HCT116 (cell line): ENCODE results near the gene LRIG3. TPM values are rescaled to one million over a fixed set of nuclear protein-coding genes. Genes with fewer than 3 reads are reported as not detected.

Source experiments
- ATAC-seq: fragments of 200-7000 bp; cut with Tn5 transposase; 2 replicates; pipeline ENCODE4 v1.9.1; 2020; ENCODE audit warnings: mild to moderate bottlenecking, moderate library complexity
- BruUV-seq: library from RNA; stranded (reverse); fragments of 400-500 nt; replicated peaks from 2 replicates; lab custom pipeline; 2021; lab: Mats Ljungman, UMichigan
- CTCF ChIA-PET: fragments of 300-600 bp; sonication (Branson Sonifier 250); formaldehyde crosslinking; loops from one replicate; lab custom pipeline; 2021; ENCODE audit warnings: antibody characterized with exemption; lab: Charles Lee
- POLR2A ChIA-PET: fragments of 300-600, 350-600 bp; sonication (Branson Sonifier 250); formaldehyde crosslinking; loops from one replicate; lab custom pipeline; 2021; ENCODE audit warnings: antibody characterized with exemption; lab: Charles Lee
- RAD21 ChIA-PET, 2 experiments: fragments of 300-600 bp; sonication (Branson Sonifier 250); formaldehyde crosslinking; loops; one replicate each; lab custom pipeline; 2023; ENCODE audit warnings: low total read pairs in 2 of 2; ENCODE audit not compliant: uncharacterized antibody in 2 of 2, unreplicated experiment in 2 of 2, low non-redundant PET in 1 of 2; lab: Charles Lee
- DNase-seq: peaks from one replicate; pipeline ENCODE4 v3.0.0-alpha.2; 2010; ENCODE audit warnings: low read depth, low spot score
- H2AFZ ChIP-seq: fragments of 200-600 bp; shearing (Covaris generic), sonication (generic); 2 replicates; pipeline ENCODE4 v1.6.1; 2017; ENCODE audit warnings: low read depth, mixed run types, mixed read lengths, antibody characterized with exemption, low read length; ENCODE audit not compliant: poor library complexity, severe bottlenecking
- H3K27ac ChIP-seq: 2 replicates; pipeline ENCODE4 v1.5.1; 2012; ENCODE audit warnings: low read depth, low read length
- H3K27me3 ChIP-seq: fragments of 200-600 bp; sonication (generic); 2 replicates; pipeline ENCODE4 v1.6.1; 2016; ENCODE audit warnings: mixed run types, low read length, mixed read lengths; ENCODE audit not compliant: insufficient read depth
- H3K36me3 ChIP-seq, 2 experiments: fragments of 200-500 bp in 1 of 2; fragments of 200-600 bp in 1 of 2; sonication (Bioruptor generic) in 1 of 2; sonication (generic) in 1 of 2; 2 replicates each; pipeline versions ENCODE4 v1.5.1 to v1.6.1; 2014 to 2016; ENCODE audit warnings: low read length in 2 of 2, inconsistent platforms in 1 of 2, mixed read lengths in 1 of 2, mixed run types in 1 of 2; ENCODE audit not compliant: insufficient read depth in 2 of 2, control insufficient read depth in 1 of 2
- H3K4me1 ChIP-seq, 2 experiments: fragments of 200-600 bp in 1 of 2; sonication (generic) in 1 of 2; 2 replicates each; pipeline versions ENCODE4 v1.5.1 to v1.6.1; 2012 to 2017; ENCODE audit warnings: low read length in 2 of 2, inconsistent platforms in 1 of 2, mild to moderate bottlenecking in 1 of 2, mixed read lengths in 1 of 2, mixed run types in 1 of 2, moderate library complexity in 1 of 2; ENCODE audit not compliant: insufficient read depth in 2 of 2, control insufficient read depth in 1 of 2
- H3K4me2 ChIP-seq: fragments of 200-600 bp; sonication (generic); 2 replicates; pipeline ENCODE4 v1.6.1; 2017; ENCODE audit warnings: mixed run types, low read length, mixed read lengths
- H3K4me3 ChIP-seq, 2 experiments: fragments of 200-600 bp in 1 of 2; sonication (generic) in 1 of 2; replicated peaks in 1 of 2; 2 replicates each; pipeline ENCODE4 v1.5.1; 2011 to 2016; ENCODE audit warnings: low read length in 2 of 2, control low read depth in 1 of 2, low read depth in 1 of 2, mild to moderate bottlenecking in 1 of 2, mixed read lengths in 1 of 2, mixed run types in 1 of 2
- H3K79me2 ChIP-seq: fragments of 200-600 bp; sonication (generic); 2 replicates; pipeline ENCODE4 v1.6.1; 2017; ENCODE audit warnings: mild to moderate bottlenecking, mixed run types, low read length, moderate library complexity, mixed read lengths; ENCODE audit not compliant: insufficient read depth
- H3K9ac ChIP-seq: fragments of 200-600 bp; sonication (generic); 2 replicates; pipeline ENCODE4 v1.6.1; 2016; ENCODE audit warnings: low read length, mixed read lengths
- H3K9me2 ChIP-seq: fragments of 200-600 bp; sonication (generic), shearing (Covaris generic); 2 replicates; pipeline ENCODE4 v1.6.1; 2017; ENCODE audit warnings: mixed run types, mild to moderate bottlenecking, moderate library complexity; ENCODE audit not compliant: insufficient read depth
- H3K9me3 ChIP-seq, 2 experiments: fragments of 200-500 bp in 1 of 2; fragments of 200-600 bp in 1 of 2; sonication (Bioruptor generic) in 1 of 2; sonication (generic) in 1 of 2; 2 replicates each; pipeline ENCODE4 v1.6.1; 2014 to 2017; ENCODE audit warnings: low read length in 2 of 2, mixed read lengths in 2 of 2, inconsistent platforms in 1 of 2, low read depth in 1 of 2, mild to moderate bottlenecking in 1 of 2, mixed run types in 1 of 2, moderate library complexity in 1 of 2; ENCODE audit not compliant: control insufficient read depth in 1 of 2, insufficient read depth in 1 of 2
- H4K20me1 ChIP-seq: fragments of 200-600 bp; sonication (generic), shearing (Covaris generic); 2 replicates; pipeline ENCODE4 v1.6.1; 2017; ENCODE audit warnings: mixed run types, mild to moderate bottlenecking, moderate library complexity; ENCODE audit not compliant: insufficient read depth
- CEBPB ChIP-seq: IDR thresholded peaks from 2 replicates; pipeline ENCODE4 v1.6.1; 2012; ENCODE audit warnings: low read depth
- CTCF ChIP-seq, 3 experiments: fragments of 200-600 bp in 1 of 3; sonication (generic) in 1 of 3; IDR thresholded peaks in 2 of 3; conservative IDR thresholded peaks in 1 of 3; 2 replicates each; pipeline ENCODE4 v1.5.1; 2012 to 2017; ENCODE audit warnings: low read depth in 2 of 3, low read length in 2 of 3, antibody characterized with exemption in 1 of 3, borderline replicate concordance in 1 of 3, control low read depth in 1 of 3, mild to moderate bottlenecking in 1 of 3, mixed read lengths in 1 of 3, mixed run types in 1 of 3, moderate library complexity in 1 of 3; ENCODE audit not compliant: insufficient read depth in 1 of 3
- EGR1 ChIP-seq: IDR thresholded peaks from 2 replicates; pipeline ENCODE4 v1.6.1; 2012; ENCODE audit warnings: low read depth
- ELF1 ChIP-seq: IDR thresholded peaks from 2 replicates; pipeline ENCODE4 v1.6.1; 2012; ENCODE audit warnings: low read depth, borderline replicate concordance
- EZH2 ChIP-seq: fragments of 200-600 bp; sonication (generic); IDR thresholded peaks from 2 replicates; pipeline ENCODE4 v1.6.1; 2017; ENCODE audit warnings: antibody characterized with exemption, mixed run types
- EZH2phosphoT487 ChIP-seq: fragments of 200-600 bp; IDR thresholded peaks from 2 replicates; pipeline ENCODE4 v1.6.1; 2018; ENCODE audit warnings: antibody characterized with exemption, borderline replicate concordance
- FOSL1 ChIP-seq: IDR thresholded peaks from 2 replicates; pipeline ENCODE4 v1.6.1; 2012; ENCODE audit warnings: low read depth
- MAX ChIP-seq: IDR thresholded peaks from 2 replicates; pipeline ENCODE4 v1.6.1; 2012
- RAD21 ChIP-seq: IDR thresholded peaks from 2 replicates; pipeline ENCODE4 v1.6.1; 2012; ENCODE audit warnings: low read depth, mild to moderate bottlenecking
- REST ChIP-seq: IDR thresholded peaks from 2 replicates; pipeline ENCODE4 v1.6.1; 2012; ENCODE audit warnings: low read depth
- SIN3A ChIP-seq: IDR thresholded peaks from 2 replicates; pipeline ENCODE4 v1.6.1; 2012; ENCODE audit warnings: low read depth
- SP1 ChIP-seq: IDR thresholded peaks from 2 replicates; pipeline ENCODE4 v1.6.1; 2012; ENCODE audit warnings: low read depth
- SRF ChIP-seq: IDR thresholded peaks from 2 replicates; pipeline ENCODE4 v1.6.1; 2012; ENCODE audit warnings: low read depth
- TCF7L2 ChIP-seq: IDR thresholded peaks from 2 replicates; pipeline ENCODE4 v1.7.0; 2011; ENCODE audit warnings: borderline replicate concordance, inconsistent platforms; ENCODE audit not compliant: insufficient read depth, insufficient read length; ENCODE audit errors: extremely low read depth
- ZBTB33 ChIP-seq: IDR thresholded peaks from 2 replicates; pipeline ENCODE4 v1.6.1; 2011; ENCODE audit warnings: mild to moderate bottlenecking, low read length, moderate library complexity; ENCODE audit not compliant: insufficient replicate concordance; ENCODE audit errors: extremely low read depth
- ZFX ChIP-seq: fragments of 450-650 bp; IDR thresholded peaks from 2 replicates; pipeline ENCODE4 v1.6.1; 2017
- intact Hi-C: fragments of 100-400 bp; cut with micrococcal nuclease; formaldehyde crosslinking; loops from 2 replicates; pipeline ENCODE4 v1.10.0; 2022
- total RNA-seq: library from RNA; stranded (reverse); gene quantifications from one replicate; pipeline ENCODE4 v1.2.1, GENCODE V29; 2021; ENCODE audit not compliant: unreplicated experiment

LRIG3 gene
- total RNA-seq, 1 experiment from 2014 or later: 11.1 TPM

GRCh38 chr12:58888131-58888783, 32.0 kb downstream of the LRIG3 start:
- ChIA-PET RAD21 (no interaction called here), CTCF (no interaction called here), POLR2A (no interaction called here)
- Histone ChIP-seq H3K27me3 (no peaks in the 10 kb centered on the region), H3K9me3 (no peaks in the 10 kb centered on the region), H2AFZ (no peak overlapping the region), H3K79me2 (peaks cover 14% of the 10 kb centered on the region; the same call in 1 of the 2 replicates), H3K4me2 (no peak overlapping the region), H3K4me3 (no peak overlapping the region), H3K9ac (no peak overlapping the region), H3K36me3 (peaks cover 2 to 27% of the 10 kb centered on the region in 2 experiments; a peak in 3 of 4 replicates), H3K4me1 (no peaks in the 10 kb centered on the region), H4K20me1 (no peaks in the 10 kb centered on the region), H3K27ac (no peak overlapping the region), H3K9me2 (no peaks in the 10 kb centered on the region)
- ATAC-seq (no peak), DNase-seq (no peak)
- no peak for TF ChIP-seq CEBPB
- no peak for TF ChIP-seq EZH2phosphoT487
- TF ChIP-seq TCF7L2: no peak
- no peak for TF ChIP-seq EGR1
- TF ChIP-seq SRF: no peak
- TF ChIP-seq ZBTB33: no peak
- no peak for TF ChIP-seq RAD21
- TF ChIP-seq SIN3A: no peak
- TF ChIP-seq EZH2: no peak
- no peak for TF ChIP-seq CTCF (IDR thresholded peaks at IDR 0.05 in 2 of 3, conservative IDR thresholded peaks at IDR 0.05 in 1 of 3; ENCODE audit: borderline replicate concordance in 1 of 3, insufficient read depth in 1 of 3, low read depth in 2 of 3, low read length in 2 of 3)
- no peak for TF ChIP-seq FOSL1
- TF ChIP-seq SP1: no peak
- TF ChIP-seq ELF1: no peak
- no peak for TF ChIP-seq MAX
- TF ChIP-seq REST: no peak
- no peak for TF ChIP-seq ZFX
- intact Hi-C loops: no loop called here
- BruUV-seq: no TSS peak
